Aorta (tissue), 5 donors: Measurements from ENCODE around the gene BRCA1. TPM values are rescaled to one million over a fixed set of nuclear protein-coding genes. Genes with fewer than 3 reads are reported as not detected.

Experiments used
- ATAC-seq: fragments of 200-7000 bp; cut with Tn5 transposase; one replicate; pipeline ENCODE4 v1.9.1; 2022; ENCODE audit warnings: moderate library complexity; ENCODE audit not compliant: low FRiP score
- DNase-seq, 2 donors: peaks; one replicate each; pipeline ENCODE4 v3.0.0-alpha.2; 2020
- H3K27ac ChIP-seq, 2 donors: one replicate each; pipeline ENCODE4 v1.5.1; 2013; ENCODE audit warnings: low read length in 2 of 2, mild to moderate bottlenecking in 2 of 2, moderate library complexity in 2 of 2, control low read depth in 1 of 2, inconsistent platforms in 1 of 2, low read depth in 1 of 2
- H3K27me3 ChIP-seq, 2 donors: one replicate each; pipeline ENCODE4 v1.6.1; 2013; ENCODE audit warnings: control low read depth in 1 of 2, low read length in 1 of 2, mild to moderate bottlenecking in 1 of 2, moderate library complexity in 1 of 2; ENCODE audit not compliant: insufficient read depth in 2 of 2, control insufficient read depth in 1 of 2
- H3K36me3 ChIP-seq, 2 donors: one replicate each; pipeline ENCODE4 v1.6.1; 2013; ENCODE audit warnings: control low read depth in 1 of 2, low read length in 1 of 2, mild to moderate bottlenecking in 1 of 2; ENCODE audit not compliant: insufficient read depth in 2 of 2, control insufficient read depth in 1 of 2
- H3K4me1 ChIP-seq, 2 donors: one replicate each; pipeline ENCODE4 v1.6.1; 2013; ENCODE audit warnings: low read length in 2 of 2, control low read depth in 1 of 2, mild to moderate bottlenecking in 1 of 2, moderate library complexity in 1 of 2; ENCODE audit not compliant: insufficient read depth in 2 of 2, control insufficient read depth in 1 of 2
- H3K4me3 ChIP-seq, 2 donors: one replicate each; pipeline ENCODE4 v1.5.1; 2013; ENCODE audit warnings: low read length in 2 of 2, control low read depth in 1 of 2, mild to moderate bottlenecking in 1 of 2
- H3K9me3 ChIP-seq: one replicate; pipeline ENCODE4 v1.6.1; 2013; ENCODE audit warnings: mild to moderate bottlenecking, low read length; ENCODE audit not compliant: control insufficient read depth
- WGBS, 2 donors: extraction: QIAGEN DNeasy Blood & Tissue Kit; methylation state at CpG; one replicate each; pipeline ENCODE4 v1.1.7; 2013; 5-methylcytosine and 5-hydroxymethylcytosine counted together
- intact Hi-C, 2 donors: fragments of 100-400 bp; cut with DNase I; formaldehyde crosslinking; loops; one replicate each; pipeline versions ENCODE4 v1.14.2 to v1.15.0; 2022
- polyA plus RNA-seq, 2 donors: library from polyadenylated mRNA; stranded (reverse); fragments of 200-250 nt; gene quantifications; one replicate each; pipeline ENCODE4 v1.2.3, GENCODE V29; 2013
- total RNA-seq, 2 donors: library from RNA; stranded (reverse); fragmentation: NEBNext Ultra II Directional; extraction: Animal tissue kit (Norgen Biotek cat#: 25700); gene quantifications; one replicate each; pipeline ENCODE4 v1.2.1, GENCODE V29; 2021
- donor health status: healthy with polysubstance abuse.
- donor health status: Bipolar disorder and iron deficiency.
- donor health status: DM: no; HTN: no; CAD: no.
- donor health status: DM: no; HTN: no; CAD: no.
- donor health status: DM: yes; HTN: yes; CAD: no.

The BRCA1 gene
- total and polyA plus RNA-seq, 4 donors, result 0.38 to 6.6 (median 3.2) TPM

- DNase-seq (peak in 1 of 2 donors; percentile 17), ATAC-seq (no peak)
- Histone ChIP-seq H3K4me3 (no peak overlapping the region), H3K4me1 (no peaks in the 10 kb centered on the region), H3K9me3 (no peaks in the 10 kb centered on the region), H3K36me3 (peaks cover 0 to 3% of the 10 kb centered on the region in 2 donors), H3K27me3 (no peaks in the 10 kb centered on the region), H3K27ac (peak overlapping the region in 1 of 2 donors; percentile 52)
- intact Hi-C loops, result loop anchor here (2.0 to 10.0 kb wide), 2 partner anchors 153 to 155 kb away; partner anchors contain the start of gene AOC2 (in 1 of the 2)
- WGBS, 2 donors, result 15 to 18% methylated on average over 5 of the region's 5 CpGs
Observed at GRCh38 chr17:42997390-42997983, 127.7 kb downstream of the BRCA1 start.

Other genes starting within 250 kb of the BRCA1 start
- gene G6PC1, start 224.6 kb downstream of the BRCA1 start, total RNA-seq, result not detected
- 1 to 10 TPM in 1 of 2 donors, not detected in 1; 3.0 TPM for gene G6PC1, start 224.6 kb downstream of the BRCA1 start, polyA plus RNA-seq
- gene AARSD1, start 160.9 kb downstream of the BRCA1 start, total RNA-seq, result 10 to 100 TPM; 38.2 to 39.0 TPM
- 10 to 100 TPM; 30.2 to 87.0 TPM for gene AARSD1, start 160.9 kb downstream of the BRCA1 start, polyA plus RNA-seq
- 1 to 10 TPM; 2.5 to 6.6 TPM for gene PTGES3L, start 145.3 kb downstream of the BRCA1 start, total RNA-seq
- gene PTGES3L, start 145.3 kb downstream of the BRCA1 start, polyA plus RNA-seq, result 1 to 10 TPM; 3.2 to 5.5 TPM
- gene RUNDC1, start 144.8 kb downstream of the BRCA1 start, total RNA-seq, result 10 to 100 TPM; 10.6 to 16.0 TPM
- gene RUNDC1, start 144.8 kb downstream of the BRCA1 start, polyA plus RNA-seq, result 1 to 10 TPM; 2.4 to 7.3 TPM
- gene RPL27, start 126.9 kb downstream of the BRCA1 start, total RNA-seq, result 100 to 1,000 TPM; 723 to 755 TPM
- gene RPL27, start 126.9 kb downstream of the BRCA1 start, polyA plus RNA-seq, result 1,000 to 10,000 TPM; 3,011 to 6,939 TPM
- gene IFI35, start 118.6 kb downstream of the BRCA1 start, total RNA-seq, result 10 to 100 TPM; 24.8 to 35.3 TPM
- gene IFI35, start 118.6 kb downstream of the BRCA1 start, polyA plus RNA-seq, result 10 to 100 TPM; 34.2 to 45.2 TPM
- gene VAT1, start 103.0 kb downstream of the BRCA1 start, total RNA-seq, result 100 to 1,000 TPM; 165 to 241 TPM
- gene VAT1, start 103.0 kb downstream of the BRCA1 start, polyA plus RNA-seq, result 10 to 100 TPM; 55.7 to 65.3 TPM
- 1 to 10 TPM; 1.1 to 2.7 TPM for gene RND2, start 100.1 kb downstream of the BRCA1 start, total RNA-seq
- gene RND2, start 100.1 kb downstream of the BRCA1 start, polyA plus RNA-seq, result 1 to 10 TPM; 2.0 to 3.9 TPM
- gene NBR1, start 45.9 kb upstream of the BRCA1 start, total RNA-seq, result 10 to 100 TPM; 93.7 to 99.1 TPM
- gene NBR1, start 45.9 kb upstream of the BRCA1 start, polyA plus RNA-seq, result 10 to 100 TPM; 52.3 to 55.4 TPM
- gene TMEM106A, start 86.5 kb upstream of the BRCA1 start, total RNA-seq, result 10 to 100 TPM; 20.2 to 37.2 TPM
- 1 to 10 TPM; 2.5 to 5.0 TPM for gene TMEM106A, start 86.5 kb upstream of the BRCA1 start, polyA plus RNA-seq
- gene CCDC200, start 103.3 kb upstream of the BRCA1 start, total RNA-seq, result not detected
- gene CCDC200, start 103.3 kb upstream of the BRCA1 start, polyA plus RNA-seq, result not detected
- 1,000 to 10,000 TPM; 2,414 to 5,422 TPM for gene RNU2-1, start 108.6 kb upstream of the BRCA1 start, total RNA-seq
- gene RNU2-1, start 108.6 kb upstream of the BRCA1 start, polyA plus RNA-seq, result not detected